ENCODE results near the gene ANKIB1. TPM values are rescaled to one million over a fixed set of nuclear protein-coding genes. Genes with fewer than 3 reads are reported as not detected.

Gene ANKIB1
- polyA plus RNA-seq, 1 experiment, result 52.6 TPM

DNA sequence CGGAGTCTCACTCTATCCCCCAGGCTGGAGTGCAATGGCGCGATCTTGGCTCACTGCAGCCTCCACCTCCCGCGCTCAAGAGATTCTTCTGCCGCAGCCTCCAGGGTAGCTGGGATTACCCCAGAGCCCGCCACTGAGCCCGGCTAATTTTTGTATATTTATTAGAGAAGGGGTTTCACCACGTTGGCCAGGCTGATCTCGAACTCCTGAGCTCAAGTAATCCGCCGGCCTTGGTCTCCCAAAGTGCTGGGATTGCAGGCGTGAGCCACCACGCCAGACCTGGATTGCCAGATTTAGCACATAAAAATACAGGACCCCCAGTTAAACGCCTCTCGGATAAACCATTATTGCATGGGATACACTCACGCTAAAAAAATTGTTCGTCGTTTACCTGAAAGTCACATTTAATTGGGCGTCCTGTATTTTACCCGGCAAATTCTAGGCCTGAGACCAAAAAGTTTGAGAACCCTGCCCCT, 201.1 kb downstream of the ANKIB1 start:
- CTCF ChIA-PET, result interaction anchor here (0.5 to 6.1 kb wide), 43 partner anchors 9 to 827 kb away, joined by 3 to 101 read pairs (median 4); partner anchors contain the start of genes ANKIB1, KRIT1, LRRD1 and MTERF1
- H3K4me3 ChIP-seq (ENCODE audit: low read depth, low read length), result no peak overlapping the region
- peaks cover 3% of the 10 kb centered on the region for H3K27me3 ChIP-seq (ENCODE audit: control insufficient read depth, insufficient read depth, low read length)
- no peaks in the 10 kb centered on the region; the same call in 1 of the 2 replicates for H3K9me3 ChIP-seq (ENCODE audit: control insufficient read depth, insufficient read depth, low read length)
- TF ChIP-seq, protein P1, sequence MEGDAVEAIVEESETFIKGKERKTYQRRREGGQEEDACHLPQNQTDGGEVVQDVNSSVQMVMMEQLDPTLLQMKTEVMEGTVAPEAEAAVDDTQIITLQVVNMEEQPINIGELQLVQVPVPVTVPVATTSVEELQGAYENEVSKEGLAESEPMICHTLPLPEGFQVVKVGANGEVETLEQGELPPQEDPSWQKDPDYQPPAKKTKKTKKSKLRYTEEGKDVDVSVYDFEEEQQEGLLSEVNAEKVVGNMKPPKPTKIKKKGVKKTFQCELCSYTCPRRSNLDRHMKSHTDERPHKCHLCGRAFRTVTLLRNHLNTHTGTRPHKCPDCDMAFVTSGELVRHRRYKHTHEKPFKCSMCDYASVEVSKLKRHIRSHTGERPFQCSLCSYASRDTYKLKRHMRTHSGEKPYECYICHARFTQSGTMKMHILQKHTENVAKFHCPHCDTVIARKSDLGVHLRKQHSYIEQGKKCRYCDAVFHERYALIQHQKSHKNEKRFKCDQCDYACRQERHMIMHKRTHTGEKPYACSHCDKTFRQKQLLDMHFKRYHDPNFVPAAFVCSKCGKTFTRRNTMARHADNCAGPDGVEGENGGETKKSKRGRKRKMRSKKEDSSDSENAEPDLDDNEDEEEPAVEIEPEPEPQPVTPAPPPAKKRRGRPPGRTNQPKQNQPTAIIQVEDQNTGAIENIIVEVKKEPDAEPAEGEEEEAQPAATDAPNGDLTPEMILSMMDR (IDR thresholded peaks at IDR 0.05; ENCODE audit: low read depth, low read length), result no peak
- no peak for DNase-seq (ENCODE audit: low read depth, low spot score)
- POLR2A ChIA-PET, result interaction anchor here (0.7 to 1.1 kb wide), 6 partner anchors 82 to 313 kb away, joined by 3 to 7 read pairs (median 4); partner anchors contain the start of genes ANKIB1, CYP51A1, FAM133B and KRIT1
- H3K27ac ChIP-seq (ENCODE audit: low read depth, low read length), result no peak overlapping the region

DNA sequence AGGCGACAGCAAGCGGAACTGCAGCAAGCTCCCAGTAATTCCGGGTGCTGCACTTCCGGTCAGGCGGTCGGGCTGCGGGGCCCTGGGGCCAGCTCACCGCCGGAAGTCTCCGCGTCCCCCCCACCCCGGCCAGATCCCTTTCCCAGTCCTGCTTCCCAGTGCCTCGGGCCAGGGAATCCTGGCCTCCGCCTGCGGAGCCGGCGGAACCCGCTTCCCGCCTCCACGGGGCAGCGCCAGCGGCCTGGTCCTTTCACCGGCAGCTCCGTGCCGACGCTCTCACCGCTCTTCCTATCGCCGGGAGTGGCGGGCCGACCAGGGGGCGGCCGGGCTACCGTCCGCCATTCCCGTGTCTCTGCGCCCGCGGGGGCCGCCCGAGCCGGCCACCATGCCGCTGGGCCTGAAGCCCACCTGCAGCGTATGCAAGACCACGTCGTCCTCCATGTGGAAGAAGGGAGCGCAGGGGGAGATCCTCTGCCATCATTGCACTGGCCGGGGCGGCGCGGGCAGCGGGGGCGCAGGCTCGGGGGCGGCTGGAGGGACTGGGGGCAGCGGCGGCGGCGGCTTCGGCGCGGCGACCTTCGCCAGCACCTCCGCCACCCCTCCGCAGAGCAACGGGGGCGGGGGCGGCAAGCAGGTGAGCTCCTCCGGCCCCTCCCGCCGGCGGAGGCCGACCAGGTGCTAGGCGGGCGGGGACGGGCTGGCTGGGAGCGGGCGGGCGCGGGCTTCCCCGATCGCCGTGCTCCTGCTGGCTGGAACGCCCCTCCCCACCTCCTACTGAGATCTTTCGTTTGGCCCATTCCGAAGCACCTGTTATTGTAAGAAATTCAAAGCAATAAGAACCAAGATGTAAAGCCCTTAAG, 201.8 kb downstream of the ANKIB1 start, which contains the start of gene GATAD1:
GATAD1 (plus strand) TSS at position 138 of the 860 bp plus-strand sequence; CDS start at position 386, 248 bp downstream.
- TF ChIP-seq, protein P1 (IDR thresholded peaks at IDR 0.05; ENCODE audit: low read depth, low read length), result peak; percentile 89
- H3K27ac ChIP-seq (ENCODE audit: low read depth, low read length), result peak within 1 kb of the TSS; percentile 69
- peak; percentile 81 for DNase-seq (ENCODE audit: low read depth, low spot score)
- no peaks in the 10 kb centered on the region; the same call in 1 of the 2 replicates for H3K9me3 ChIP-seq (ENCODE audit: control insufficient read depth, insufficient read depth, low read length)
- H3K4me3 ChIP-seq (ENCODE audit: low read depth, low read length), result peak within 1 kb of the TSS; percentile 84
- CTCF ChIA-PET, result interaction anchor here (0.5 to 6.1 kb wide), 40 partner anchors 9 to 618 kb away, joined by 3 to 101 read pairs (median 5); partner anchors contain the start of genes ANKIB1, KRIT1, LRRD1 and MTERF1
- no peaks in the 10 kb centered on the region for H3K27me3 ChIP-seq (ENCODE audit: control insufficient read depth, insufficient read depth, low read length)
- POLR2A ChIA-PET, result interaction anchor here (0.7 to 1.1 kb wide), 6 partner anchors 81 to 313 kb away, joined by 3 to 7 read pairs (median 4); partner anchors contain the start of genes ANKIB1, CYP51A1, FAM133B and KRIT1

DNA sequence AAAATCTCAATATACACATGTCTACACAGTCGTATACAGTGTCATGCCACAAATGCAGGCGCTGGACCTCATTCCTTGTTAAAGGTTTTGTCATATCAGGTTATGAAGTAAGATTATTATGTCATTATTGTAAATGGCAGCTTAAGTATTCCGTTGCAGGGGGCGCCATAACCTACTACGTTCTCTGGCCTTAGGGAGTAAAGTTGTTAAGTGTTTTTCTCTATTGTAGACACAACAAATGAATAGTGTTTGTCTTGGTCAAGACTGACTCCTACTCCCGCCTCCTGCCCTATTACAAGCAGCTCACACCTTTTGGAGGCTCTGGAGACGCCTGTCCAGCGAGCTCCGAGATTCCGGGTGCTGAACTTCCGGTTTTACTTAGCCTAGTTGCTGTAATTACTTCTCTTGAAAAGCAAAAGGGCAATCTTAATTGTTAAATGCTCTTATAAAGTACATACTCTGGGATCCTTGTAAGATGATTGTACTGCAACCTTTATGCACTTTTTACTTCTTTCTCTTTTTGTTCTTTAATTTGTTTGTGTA, 202.5 kb downstream of the ANKIB1 start:
- ChIA-PET CTCF (interaction anchor here (1.1 to 6.1 kb wide), 19 partner anchors 8 to 618 kb away, joined by 3 to 101 read pairs (median 9); partner anchors contain the start of genes ANKIB1, KRIT1, LRRD1 and MTERF1), POLR2A (interaction anchor here (0.6 kb wide), 2 partner anchors 11 to 225 kb away, joined by 5 read pairs; no protein-coding TSS in a partner anchor)
- DNase-seq (ENCODE audit: low read depth, low spot score), result no peak
- H3K4me3 ChIP-seq (ENCODE audit: low read depth, low read length), result peak overlapping the region; percentile 84
- TF ChIP-seq, protein P1 (IDR thresholded peaks at IDR 0.05; ENCODE audit: low read depth, low read length), result peak; percentile 58
- H3K27ac ChIP-seq (ENCODE audit: low read depth, low read length), result no peak overlapping the region
- H3K27me3 ChIP-seq (ENCODE audit: control insufficient read depth, insufficient read depth, low read length), result no peaks in the 10 kb centered on the region
- H3K9me3 ChIP-seq (ENCODE audit: control insufficient read depth, insufficient read depth, low read length), result no peaks in the 10 kb centered on the region; the same call in 1 of the 2 replicates

Small RNA genes lying within 50 kb of the gene (small RNA-seq; reads per million reads assigned to genes)
- not detected for gene MIR1285-1 (ENCODE audit: insufficient read length, low read depth)
- gene RF00019 (ENCODE audit: insufficient read length, low read depth), result not detected

Other genes starting within 250 kb of the ANKIB1 start
- 9.1 and 12.3 TPM in 2 replicates for gene CYP51A1, start 111.5 kb upstream of the ANKIB1 start, polyA plus RNA-seq (2011; rRNA removed)
- gene LRRD1, start 66.8 kb upstream of the ANKIB1 start, polyA plus RNA-seq (2011; rRNA removed), result not detected in 2 replicates
- 34.2 and 45.1 TPM in 2 replicates for gene KRIT1, start 60 bp upstream of the ANKIB1 start, polyA plus RNA-seq (2011; rRNA removed)
- gene GATAD1, start 201.5 kb downstream of the ANKIB1 start, polyA plus RNA-seq (2011; rRNA removed), result 26.9 and 31.7 TPM in 2 replicates
- not detected in 2 replicates for gene ERVW-1, start 232.0 kb downstream of the ANKIB1 start, polyA plus RNA-seq (2011; rRNA removed)

Measured in AG04450 (cell line).